Astrocyte (in vitro differentiated cells and primary cell): Measurements from ENCODE around the gene CCNI.

Source experiments
- EZH2 ChIP-seq: IDR thresholded peaks from 2 replicates; pipeline ENCODE4 v1.6.1; 2012; ENCODE audit warnings: mild to moderate bottlenecking, low read length, inconsistent platforms; ENCODE audit not compliant: insufficient read depth
- TF ChIP-seq, protein P1 (sequence below): IDR thresholded peaks from 2 replicates; pipeline ENCODE4 v1.5.1; 2011; ENCODE audit warnings: low read depth, mild to moderate bottlenecking, inconsistent platforms, low read length, moderate library complexity; ENCODE audit not compliant: insufficient read depth

GRCh38 chr4:77124576-77124975 is 48.8 kb upstream of the CCNI start:
- TF ChIP-seq, protein P1, sequence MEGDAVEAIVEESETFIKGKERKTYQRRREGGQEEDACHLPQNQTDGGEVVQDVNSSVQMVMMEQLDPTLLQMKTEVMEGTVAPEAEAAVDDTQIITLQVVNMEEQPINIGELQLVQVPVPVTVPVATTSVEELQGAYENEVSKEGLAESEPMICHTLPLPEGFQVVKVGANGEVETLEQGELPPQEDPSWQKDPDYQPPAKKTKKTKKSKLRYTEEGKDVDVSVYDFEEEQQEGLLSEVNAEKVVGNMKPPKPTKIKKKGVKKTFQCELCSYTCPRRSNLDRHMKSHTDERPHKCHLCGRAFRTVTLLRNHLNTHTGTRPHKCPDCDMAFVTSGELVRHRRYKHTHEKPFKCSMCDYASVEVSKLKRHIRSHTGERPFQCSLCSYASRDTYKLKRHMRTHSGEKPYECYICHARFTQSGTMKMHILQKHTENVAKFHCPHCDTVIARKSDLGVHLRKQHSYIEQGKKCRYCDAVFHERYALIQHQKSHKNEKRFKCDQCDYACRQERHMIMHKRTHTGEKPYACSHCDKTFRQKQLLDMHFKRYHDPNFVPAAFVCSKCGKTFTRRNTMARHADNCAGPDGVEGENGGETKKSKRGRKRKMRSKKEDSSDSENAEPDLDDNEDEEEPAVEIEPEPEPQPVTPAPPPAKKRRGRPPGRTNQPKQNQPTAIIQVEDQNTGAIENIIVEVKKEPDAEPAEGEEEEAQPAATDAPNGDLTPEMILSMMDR, result no peak
- no peak for TF ChIP-seq EZH2
